ENCODE results near the gene CLDND2. TPM values are rescaled to one million over a fixed set of nuclear protein-coding genes. Genes with fewer than 3 reads are reported as not detected.

CLDND2 gene
- total and polyA plus RNA-seq, 2 experiments from 2014 or later = 1.2 to 7.2 TPM

DNA sequence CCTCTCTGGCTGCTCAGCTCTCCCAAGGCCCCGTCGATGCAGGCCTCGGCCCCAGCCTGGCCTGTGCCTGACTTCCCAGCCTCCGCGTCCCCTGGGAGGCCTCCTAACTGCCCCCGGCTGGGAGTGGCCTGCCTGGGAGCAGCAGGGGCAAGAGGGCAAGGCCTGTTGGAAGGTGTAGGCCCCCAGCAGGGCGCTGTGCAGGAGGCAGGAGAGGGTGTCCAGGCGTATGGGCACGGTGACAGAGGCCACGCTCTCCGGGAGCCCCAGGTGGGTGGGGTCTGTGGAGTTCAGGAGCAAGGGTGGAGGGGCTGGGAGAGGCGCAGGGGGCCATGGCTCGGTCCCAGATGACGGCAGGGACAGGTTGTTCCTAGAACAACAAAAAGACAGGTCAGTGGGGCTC, 20.3 kb upstream of the CLDND2 start:
- H3K9me2 ChIP-seq (replicated peaks; ENCODE audit: insufficient read depth) = no peaks in the 10 kb centered on the region
- H3K79me2 ChIP-seq = no peaks in the 10 kb centered on the region
- TF ChIP-seq EZH2 (IDR thresholded peaks at IDR 0.05; ENCODE audit: borderline replicate concordance) = no peak
- TF ChIP-seq, protein P1, sequence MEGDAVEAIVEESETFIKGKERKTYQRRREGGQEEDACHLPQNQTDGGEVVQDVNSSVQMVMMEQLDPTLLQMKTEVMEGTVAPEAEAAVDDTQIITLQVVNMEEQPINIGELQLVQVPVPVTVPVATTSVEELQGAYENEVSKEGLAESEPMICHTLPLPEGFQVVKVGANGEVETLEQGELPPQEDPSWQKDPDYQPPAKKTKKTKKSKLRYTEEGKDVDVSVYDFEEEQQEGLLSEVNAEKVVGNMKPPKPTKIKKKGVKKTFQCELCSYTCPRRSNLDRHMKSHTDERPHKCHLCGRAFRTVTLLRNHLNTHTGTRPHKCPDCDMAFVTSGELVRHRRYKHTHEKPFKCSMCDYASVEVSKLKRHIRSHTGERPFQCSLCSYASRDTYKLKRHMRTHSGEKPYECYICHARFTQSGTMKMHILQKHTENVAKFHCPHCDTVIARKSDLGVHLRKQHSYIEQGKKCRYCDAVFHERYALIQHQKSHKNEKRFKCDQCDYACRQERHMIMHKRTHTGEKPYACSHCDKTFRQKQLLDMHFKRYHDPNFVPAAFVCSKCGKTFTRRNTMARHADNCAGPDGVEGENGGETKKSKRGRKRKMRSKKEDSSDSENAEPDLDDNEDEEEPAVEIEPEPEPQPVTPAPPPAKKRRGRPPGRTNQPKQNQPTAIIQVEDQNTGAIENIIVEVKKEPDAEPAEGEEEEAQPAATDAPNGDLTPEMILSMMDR (IDR thresholded peaks at IDR 0.05; ENCODE audit: poor library complexity) = no peak
- TF ChIP-seq EZH2phosphoT487 (IDR thresholded peaks at IDR 0.05; ENCODE audit: low read depth, severe bottlenecking, unreplicated experiment) = no peak
- H4K20me1 ChIP-seq (ENCODE audit: insufficient read depth, poor library complexity, severe bottlenecking) = no peaks in the 10 kb centered on the region
- no peaks in the 10 kb centered on the region for H3K27me3 ChIP-seq
- H3K4me2 ChIP-seq = no peak overlapping the region
- no peak overlapping the region for H3K4me3 ChIP-seq
- H3K27ac ChIP-seq = no peak overlapping the region
- no peaks in the 10 kb centered on the region for H3K9me3 ChIP-seq (ENCODE audit: low read depth)
- no peak overlapping the region for H2AFZ ChIP-seq
- 92% methylated on average over 11 of the region's 14 CpGs for WGBS (ENCODE audit: low lambda C conversion rate, missing lambda C conversion rate)
- no peak for DNase-seq (ENCODE audit: low spot score)
- H3K4me1 ChIP-seq (ENCODE audit: insufficient read depth) = no peaks in the 10 kb centered on the region
- no peaks in the 10 kb centered on the region for H3K36me3 ChIP-seq (replicated peaks; ENCODE audit: insufficient read depth, low read depth)

- DNase-seq (ENCODE audit: low spot score) = no peak
- H3K9me2 ChIP-seq (replicated peaks; ENCODE audit: insufficient read depth) = no peaks in the 10 kb centered on the region
- no peaks in the 10 kb centered on the region for H3K4me1 ChIP-seq (ENCODE audit: insufficient read depth)
- no peak within 1 kb of the TSS for H3K27ac ChIP-seq
- H3K4me3 ChIP-seq = no peak within 1 kb of the TSS
- 79% methylated on average over 15 of the region's 15 CpGs for WGBS (ENCODE audit: low lambda C conversion rate, missing lambda C conversion rate)
- H4K20me1 ChIP-seq (ENCODE audit: insufficient read depth, poor library complexity, severe bottlenecking) = no peaks in the 10 kb centered on the region
- no peaks in the 10 kb centered on the region for H3K36me3 ChIP-seq (replicated peaks; ENCODE audit: insufficient read depth, low read depth)
- no peak within 1 kb of the TSS for H2AFZ ChIP-seq
- no peaks in the 10 kb centered on the region for H3K27me3 ChIP-seq
- H3K9me3 ChIP-seq (ENCODE audit: low read depth) = no peaks in the 10 kb centered on the region
- no peak within 1 kb of the TSS for H3K4me2 ChIP-seq
- no peak for TF ChIP-seq EZH2phosphoT487 (IDR thresholded peaks at IDR 0.05; ENCODE audit: low read depth, severe bottlenecking, unreplicated experiment)
- no peaks in the 10 kb centered on the region for H3K79me2 ChIP-seq
These were observed 19.2 kb upstream of the CLDND2 start, which contains the start of gene LIM2 for GRCh38 chr19:51387924-51388389. LIM2 (minus strand) TSS chr19:51387974; CDS start chr19:51387443, 531 bp downstream.

GRCh38 chr19:51386882-51387520, 18.2 kb upstream of the CLDND2 start:
- no peak overlapping the region for H3K27ac ChIP-seq
- H3K79me2 ChIP-seq = no peaks in the 10 kb centered on the region
- H3K9me2 ChIP-seq (replicated peaks; ENCODE audit: insufficient read depth) = no peaks in the 10 kb centered on the region
- H3K9me3 ChIP-seq (ENCODE audit: low read depth) = no peaks in the 10 kb centered on the region
- no peak for DNase-seq (ENCODE audit: low spot score)
- TF ChIP-seq EZH2 (IDR thresholded peaks at IDR 0.05; ENCODE audit: borderline replicate concordance) (no peak), EZH2phosphoT487 (IDR thresholded peaks at IDR 0.05; ENCODE audit: low read depth, severe bottlenecking, unreplicated experiment) (no peak)
- TF ChIP-seq, protein P1 (IDR thresholded peaks at IDR 0.05; ENCODE audit: poor library complexity) = no peak
- no peak overlapping the region for H2AFZ ChIP-seq
- WGBS (ENCODE audit: low lambda C conversion rate, missing lambda C conversion rate) = 92% methylated on average over 14 of the region's 14 CpGs
- no peaks in the 10 kb centered on the region for H4K20me1 ChIP-seq (ENCODE audit: insufficient read depth, poor library complexity, severe bottlenecking)
- H3K4me1 ChIP-seq (ENCODE audit: insufficient read depth) = no peaks in the 10 kb centered on the region
- no peaks in the 10 kb centered on the region for H3K36me3 ChIP-seq (replicated peaks; ENCODE audit: insufficient read depth, low read depth)
- no peak overlapping the region for H3K4me3 ChIP-seq
- no peaks in the 10 kb centered on the region for H3K27me3 ChIP-seq
- H3K4me2 ChIP-seq = no peak overlapping the region

- no peaks in the 10 kb centered on the region for H3K4me1 ChIP-seq (ENCODE audit: insufficient read depth)
- no peak overlapping the region for H2AFZ ChIP-seq
- no peaks in the 10 kb centered on the region for H3K9me3 ChIP-seq (ENCODE audit: low read depth)
- no peaks in the 10 kb centered on the region for H4K20me1 ChIP-seq (ENCODE audit: insufficient read depth, poor library complexity, severe bottlenecking)
- no peaks in the 10 kb centered on the region for H3K9me2 ChIP-seq (replicated peaks; ENCODE audit: insufficient read depth)
- DNase-seq (ENCODE audit: low spot score) = no peak
- no peak overlapping the region for H3K4me2 ChIP-seq
- no peaks in the 10 kb centered on the region for H3K79me2 ChIP-seq
- 88% methylated on average over 4 of the region's 4 CpGs for WGBS (ENCODE audit: low lambda C conversion rate, missing lambda C conversion rate)
- no peak overlapping the region for H3K27ac ChIP-seq
- no peak for TF ChIP-seq EZH2 (IDR thresholded peaks at IDR 0.05; ENCODE audit: borderline replicate concordance)
- TF ChIP-seq EZH2phosphoT487 (IDR thresholded peaks at IDR 0.05; ENCODE audit: low read depth, severe bottlenecking, unreplicated experiment) = no peak
- TF ChIP-seq, protein P1 (IDR thresholded peaks at IDR 0.05; ENCODE audit: poor library complexity) = no peak
- H3K27me3 ChIP-seq = no peaks in the 10 kb centered on the region
- no peak overlapping the region for H3K4me3 ChIP-seq
- H3K36me3 ChIP-seq (replicated peaks; ENCODE audit: insufficient read depth, low read depth) = no peaks in the 10 kb centered on the region
These were observed 13.2 kb upstream of the CLDND2 start for GRCh38 chr19:51382004-51382403.

Measured in hepatocyte (in vitro differentiated cells).